GM23248 (cell line): ENCODE measurements around the gene TLL1. TPM values are rescaled to one million over a fixed set of nuclear protein-coding genes. Genes with fewer than 3 reads are reported as not detected.
A peak's percentile ranks its signal among the peaks of the same experiment; 100 is the strongest.

ENCODE experiments used
- DNase-seq: peaks from one replicate; pipeline ENCODE4 v3.0.0-alpha.2; 2015
- H2AFZ ChIP-seq: fragments of 200-600 bp; sonication (generic); 2 replicates; pipeline ENCODE4 v1.6.1; 2016; ENCODE audit warnings: antibody characterized with exemption
- H3F3A ChIP-seq: fragments of 200-600 bp; sonication (generic); 2 replicates; pipeline ENCODE4 v1.6.1; 2016; ENCODE audit warnings: mild to moderate bottlenecking, antibody characterized with exemption, mixed run types; ENCODE audit not compliant: insufficient read depth
- H3K27ac ChIP-seq: fragments of 200-600 bp; sonication (generic); 2 replicates; pipeline ENCODE4 v1.5.1; 2016; ENCODE audit warnings: mild to moderate bottlenecking
- H3K27me3 ChIP-seq: fragments of 200-600 bp; sonication (generic); replicated peaks from 2 replicates; pipeline ENCODE4 v1.6.1; 2016; ENCODE audit warnings: mild to moderate bottlenecking; ENCODE audit not compliant: insufficient read depth
- H3K36me3 ChIP-seq: fragments of 200-600 bp; sonication (generic); 2 replicates; pipeline ENCODE4 v1.6.1; 2016; ENCODE audit warnings: low read depth, mild to moderate bottlenecking
- H3K4me1 ChIP-seq: fragments of 200-600 bp; sonication (generic); 2 replicates; pipeline ENCODE4 v1.6.1; 2016; ENCODE audit warnings: mild to moderate bottlenecking; ENCODE audit not compliant: insufficient read depth
- H3K4me2 ChIP-seq: fragments of 200-600 bp; sonication (generic); one replicate; pipeline ENCODE4 v1.6.1; 2016; ENCODE audit warnings: mild to moderate bottlenecking; ENCODE audit not compliant: unreplicated experiment
- H3K4me3 ChIP-seq: fragments of 200-600 bp; sonication (generic); 2 replicates; pipeline ENCODE4 v1.5.1; 2016; ENCODE audit warnings: mild to moderate bottlenecking
- H3K79me2 ChIP-seq: fragments of 200-600 bp; sonication (generic); 2 replicates; pipeline ENCODE4 v1.6.1; 2016; ENCODE audit warnings: mild to moderate bottlenecking; ENCODE audit not compliant: insufficient read depth
- H3K9ac ChIP-seq: fragments of 200-600 bp; sonication (generic); 2 replicates; pipeline ENCODE4 v1.6.1; 2016; ENCODE audit warnings: mild to moderate bottlenecking
- H3K9me2 ChIP-seq: fragments of 200-600 bp; sonication (generic); 2 replicates; pipeline ENCODE4 v1.6.1; 2016; ENCODE audit warnings: mixed run types, mild to moderate bottlenecking, moderate library complexity; ENCODE audit not compliant: insufficient read depth
- H3K9me3 ChIP-seq: fragments of 200-600 bp; sonication (generic); one replicate; pipeline ENCODE4 v1.6.1; 2017; ENCODE audit warnings: low read depth
- H4K20me1 ChIP-seq: fragments of 200-600 bp; sonication (generic); 2 replicates; pipeline ENCODE4 v1.6.0; 2016; ENCODE audit not compliant: insufficient read depth
- EZH2 ChIP-seq: fragments of 200-600 bp; sonication (generic); IDR thresholded peaks from 2 replicates; pipeline ENCODE4 v1.6.1; 2018; ENCODE audit warnings: antibody characterized with exemption, mild to moderate bottlenecking; ENCODE audit not compliant: insufficient read depth, poor library complexity, severe bottlenecking
- EZH2phosphoT487 ChIP-seq: fragments of 200-600 bp; sonication (generic); IDR thresholded peaks from 2 replicates; pipeline ENCODE4 v1.6.1; 2018; ENCODE audit warnings: antibody characterized with exemption, moderate library complexity, mild to moderate bottlenecking, low read depth; ENCODE audit not compliant: insufficient read depth
- whole genome bisulfite sequencing, 2 experiments: methylation state at CpG; one replicate each; pipeline ENCODE4 v1.1.6; 2015 to 2017; ENCODE audit warnings: low lambda C conversion rate in 2 of 2, low coverage in 1 of 2; ENCODE audit errors: missing lambda C conversion rate in 2 of 2; 5-methylcytosine and 5-hydroxymethylcytosine counted together
- in situ Hi-C: fragments of 300-500 bp; cut with MboI; formaldehyde crosslinking; loops from 2 replicates; pipeline ENCODE4 v1.15.0; 2020
- polyA plus RNA-seq: library from polyadenylated mRNA; unstranded; fragments of >200 nt; fragmentation: Nextera tagmentation; extraction: Ambion mirVana; gene quantifications from 2 replicates; pipeline ENCODE4 v1.2.1, GENCODE V29; 2016
- total RNA-seq: library from RNA; depleted of rRNA; stranded (reverse); fragments of >200 nt; shearing (Covaris generic); gene quantifications from 2 replicates; pipeline ENCODE4 v1.2.3, GENCODE V29; 2014

TLL1 gene
- total and polyA plus RNA-seq, 2 experiments from 2014 or later: not detected

- H3K27ac ChIP-seq: no peak overlapping the region
- H3K27me3 ChIP-seq: no peaks in the 10 kb centered on the region
- H3K9ac ChIP-seq: no peak overlapping the region
- no peak overlapping the region for H3K4me2 ChIP-seq
- WGBS, 2 experiments: 1 to 2% methylated on average over 2 of the region's 2 CpGs
- H2AFZ ChIP-seq: no peak overlapping the region
- H3K4me3 ChIP-seq: no peak overlapping the region
- H3K9me3 ChIP-seq: no peaks in the 10 kb centered on the region
- no peaks in the 10 kb centered on the region for H3K36me3 ChIP-seq
- H3K79me2 ChIP-seq: no peaks in the 10 kb centered on the region
- no peaks in the 10 kb centered on the region for H3K9me2 ChIP-seq
- no peak for TF ChIP-seq EZH2phosphoT487
- no peak for TF ChIP-seq EZH2
- H3F3A ChIP-seq: no peaks in the 10 kb centered on the region
- in situ Hi-C loops: loop anchor here (5.0 to 25.0 kb wide), 2 partner anchors 555 to 955 kb away; no protein-coding TSS in a partner anchor
- H4K20me1 ChIP-seq: no peaks in the 10 kb centered on the region
- DNase-seq: peak; percentile 66
- H3K4me1 ChIP-seq: no peaks in the 10 kb centered on the region
These were observed 219.0 kb downstream of the TLL1 start for GRCh38 chr4:166091912-166092510.

GRCh38 chr4:166092797-166093290 is 219.8 kb downstream of the TLL1 start:
- no peaks in the 10 kb centered on the region for H3F3A ChIP-seq

DNA sequence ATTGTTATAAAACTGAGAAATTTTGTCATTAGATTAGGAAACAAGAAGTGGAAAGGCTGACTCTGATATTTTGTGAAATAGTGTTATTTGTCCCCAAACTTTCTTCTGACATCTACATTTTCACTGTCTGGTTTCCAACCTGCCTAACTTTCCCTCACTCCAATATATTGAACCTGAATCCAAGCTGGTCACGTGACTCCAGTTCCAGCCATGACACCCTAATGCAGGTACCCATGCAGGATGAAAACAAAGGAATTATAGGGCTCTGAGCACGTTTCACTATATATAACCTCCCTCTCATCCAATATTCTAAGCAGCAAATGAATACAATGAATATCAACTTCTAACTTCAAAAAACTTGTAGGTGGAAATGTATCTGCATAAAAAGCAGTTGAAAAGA is 231.6 kb downstream of the TLL1 start:
- Histone ChIP-seq H2AFZ (no peak overlapping the region), H3K9me2 (no peaks in the 10 kb centered on the region), H3K4me3 (no peak overlapping the region), H3K36me3 (no peaks in the 10 kb centered on the region), H3F3A (no peaks in the 10 kb centered on the region), H3K4me1 (no peaks in the 10 kb centered on the region), H3K27me3 (no peaks in the 10 kb centered on the region), H3K9ac (no peak overlapping the region), H4K20me1 (no peaks in the 10 kb centered on the region), H3K9me3 (no peaks in the 10 kb centered on the region), H3K79me2 (no peaks in the 10 kb centered on the region), H3K27ac (no peak overlapping the region), H3K4me2 (no peak overlapping the region)
- no peak for DNase-seq
- TF ChIP-seq EZH2phosphoT487 (no peak), EZH2 (no peak)
- WGBS, 2 experiments: 0 to 7% methylated on average over 2 of the region's 2 CpGs
- in situ Hi-C loops: no loop called here

More at GRCh38 chr4:166092797-166093290, 219.8 kb downstream of the TLL1 start:
- H3K27ac ChIP-seq: no peak overlapping the region
- no peak overlapping the region for H3K9ac ChIP-seq
- 39 to 41% methylated on average over 7 of the region's 7 CpGs for WGBS, 2 experiments
- H3K9me2 ChIP-seq: no peaks in the 10 kb centered on the region
- H3K36me3 ChIP-seq: no peaks in the 10 kb centered on the region
- no peak for DNase-seq
- no peaks in the 10 kb centered on the region for H3K9me3 ChIP-seq
- TF ChIP-seq EZH2 (no peak), EZH2phosphoT487 (no peak)
- in situ Hi-C loops: loop anchor here (5.0 to 25.0 kb wide), 2 partner anchors 556 to 956 kb away; no protein-coding TSS in a partner anchor
- H3K79me2 ChIP-seq: no peaks in the 10 kb centered on the region
- no peak overlapping the region for H3K4me2 ChIP-seq
- H4K20me1 ChIP-seq: no peaks in the 10 kb centered on the region
- no peak overlapping the region for H3K4me3 ChIP-seq
- H3K27me3 ChIP-seq: no peaks in the 10 kb centered on the region
- no peak overlapping the region for H2AFZ ChIP-seq
- H3K4me1 ChIP-seq: no peaks in the 10 kb centered on the region

DNA sequence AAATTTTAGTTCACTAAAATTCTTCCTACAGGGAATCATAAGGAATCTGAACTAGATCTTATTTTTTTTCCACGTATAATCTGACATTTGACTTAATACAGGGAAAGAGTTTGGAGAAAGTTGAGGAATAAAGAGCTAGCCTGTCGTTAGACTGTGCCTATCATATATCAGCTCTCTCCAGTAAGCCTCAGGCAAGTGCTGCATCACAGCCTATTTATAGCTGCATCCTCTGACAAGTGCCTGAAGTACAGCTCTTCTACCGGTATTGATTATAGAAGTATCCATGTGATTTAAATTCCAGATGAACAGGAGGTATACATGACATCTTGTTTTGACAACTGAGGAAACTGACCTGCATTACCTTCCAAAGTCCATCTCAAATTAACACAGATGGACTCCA is 248.9 kb downstream of the TLL1 start:
- in situ Hi-C loops: no loop called here
- Histone ChIP-seq H3F3A (no peaks in the 10 kb centered on the region), H4K20me1 (no peaks in the 10 kb centered on the region), H3K27ac (no peak overlapping the region), H2AFZ (no peak overlapping the region), H3K4me2 (no peak overlapping the region), H3K9me3 (peaks cover 4% of the 10 kb centered on the region), H3K9me2 (no peaks in the 10 kb centered on the region), H3K4me3 (no peak overlapping the region), H3K9ac (no peak overlapping the region), H3K79me2 (no peaks in the 10 kb centered on the region), H3K27me3 (no peaks in the 10 kb centered on the region), H3K4me1 (no peaks in the 10 kb centered on the region), H3K36me3 (no peaks in the 10 kb centered on the region)
- 6 to 12% methylated on average over 3 of the region's 3 CpGs for WGBS, 2 experiments
- no peak for DNase-seq
- TF ChIP-seq EZH2: no peak
- TF ChIP-seq EZH2phosphoT487: no peak
